Measurements from ENCODE around the gene SMNDC1.
"Not testable (repeated sequence)": the region's sequence is repeated elsewhere in the genome, so short reads cannot be mapped to it uniquely, and the experiment has no call there.

Gene SMNDC1

GRCh38 chr10:110337906-110338305, 33.2 kb upstream of the SMNDC1 start:
- Histone ChIP-seq H3K27me3 (ENCODE audit: low read depth) (peaks cover 15% of the 10 kb centered on the region; the same call in 1 of the 2 replicates), H3K4me3 (no peak overlapping the region), H3K9me3 (no peaks in the 10 kb centered on the region), H3K4me1 (no peaks in the 10 kb centered on the region), H3K36me3 (replicated peaks) (no peaks in the 10 kb centered on the region)
- no peak for DNase-seq (ENCODE audit: low spot score in 2 of 2)
- in situ Hi-C loops (cut with MboI; ENCODE audit: low sequenced_read_pairs) = no loop called here

GRCh38 chr10:110337401-110337800, 32.7 kb upstream of the SMNDC1 start:
- Histone ChIP-seq H3K4me3 (no peak overlapping the region), H3K9me3 (no peaks in the 10 kb centered on the region; the same call in 1 of the 2 replicates), H3K27me3 (ENCODE audit: low read depth) (peaks cover 12% of the 10 kb centered on the region; the same call in 1 of the 2 replicates), H3K36me3 (replicated peaks) (no peaks in the 10 kb centered on the region), H3K4me1 (no peaks in the 10 kb centered on the region)
- in situ Hi-C loops (cut with MboI; ENCODE audit: low sequenced_read_pairs) = no loop called here
- DNase-seq (ENCODE audit: low spot score in 2 of 2) = no peak

- in situ Hi-C loops (cut with MboI; ENCODE audit: low sequenced_read_pairs) = no loop called here
- peak; percentile 19 to 30 for DNase-seq (ENCODE audit: low spot score in 2 of 2)
These were observed 31.5 kb upstream of the SMNDC1 start for GRCh38 chr10:110336111-110336721.

GRCh38 chr10:110335314-110336064, 30.8 kb upstream of the SMNDC1 start:
- in situ Hi-C loops (cut with MboI; ENCODE audit: low sequenced_read_pairs) = no loop called here
- H3K27me3 ChIP-seq (ENCODE audit: low read depth) = 0 out of 2 replicates have a peak, but pooled peaks cover 3% of the 10 kb centered on the region

More at GRCh38 chr10:110336111-110336721, 31.5 kb upstream of the SMNDC1 start:
- Histone ChIP-seq H3K4me3 (no peak overlapping the region), H3K27me3 (ENCODE audit: low read depth) (peaks cover 7% of the 10 kb centered on the region; the same call in 1 of the 2 replicates), H3K9me3 (no peaks in the 10 kb centered on the region; the same call in 1 of the 2 replicates), H3K36me3 (replicated peaks) (no peaks in the 10 kb centered on the region), H3K4me1 (no peaks in the 10 kb centered on the region)

GRCh38 chr10:110334061-110334656, 29.4 kb upstream of the SMNDC1 start:
- Histone ChIP-seq H3K27me3 (ENCODE audit: low read depth) (0 out of 2 replicates have a peak, but pooled peaks cover 3% of the 10 kb centered on the region), H3K4me3 (no peak overlapping the region), H3K9me3 (no peaks in the 10 kb centered on the region; the same call in 1 of the 2 replicates), H3K4me1 (no peaks in the 10 kb centered on the region), H3K36me3 (replicated peaks) (no peaks in the 10 kb centered on the region)
- no peak for DNase-seq (ENCODE audit: low spot score in 2 of 2)
- in situ Hi-C loops (cut with MboI; ENCODE audit: low sequenced_read_pairs) = no loop called here

More at GRCh38 chr10:110335314-110336064, 30.8 kb upstream of the SMNDC1 start:
- Histone ChIP-seq H3K36me3 (replicated peaks) (no peaks in the 10 kb centered on the region), H3K4me3 (no peak overlapping the region), H3K9me3 (no peaks in the 10 kb centered on the region; the same call in 1 of the 2 replicates), H3K4me1 (no peaks in the 10 kb centered on the region)
- no peak for DNase-seq (ENCODE audit: low spot score in 2 of 2)

- H3K4me3 ChIP-seq; H3K9me3 ChIP-seq; DNase-seq (ENCODE audit: low spot score in 2 of 2); in situ Hi-C loops (cut with MboI; ENCODE audit: low sequenced_read_pairs); H3K36me3 ChIP-seq (replicated peaks); H3K4me1 ChIP-seq; H3K27me3 ChIP-seq (ENCODE audit: low read depth): not testable (repeated sequence)
These were observed 26.6 kb upstream of the SMNDC1 start for GRCh38 chr10:110331226-110331795.

- DNase-seq (ENCODE audit: low spot score in 2 of 2) = no peak
- Histone ChIP-seq H3K4me1 (no peaks in the 10 kb centered on the region), H3K27me3 (ENCODE audit: low read depth) (peaks cover 8% of the 10 kb centered on the region; the same call in 1 of the 2 replicates), H3K4me3 (no peak overlapping the region), H3K36me3 (replicated peaks) (no peaks in the 10 kb centered on the region), H3K9me3 (no peaks in the 10 kb centered on the region; the same call in 1 of the 2 replicates)
- in situ Hi-C loops (cut with MboI; ENCODE audit: low sequenced_read_pairs) = no loop called here
These were observed 26.0 kb upstream of the SMNDC1 start for GRCh38 chr10:110330675-110331074.

GRCh38 chr10:110327262-110327914, 22.7 kb upstream of the SMNDC1 start:
- DNase-seq (ENCODE audit: low spot score in 2 of 2) = no peak
- no peak overlapping the region for H3K4me3 ChIP-seq

GRCh38 chr10:110326351-110327032, 21.8 kb upstream of the SMNDC1 start:
- Histone ChIP-seq H3K36me3 (replicated peaks) (no peaks in the 10 kb centered on the region), H3K27me3 (ENCODE audit: low read depth) (peaks cover 10% of the 10 kb centered on the region; the same call in 1 of the 2 replicates), H3K4me1 (no peaks in the 10 kb centered on the region), H3K9me3 (no peaks in the 10 kb centered on the region), H3K4me3 (no peak overlapping the region)
- DNase-seq (ENCODE audit: low spot score in 2 of 2) = no peak
- in situ Hi-C loops (cut with MboI; ENCODE audit: low sequenced_read_pairs) = no loop called here

More at GRCh38 chr10:110327262-110327914, 22.7 kb upstream of the SMNDC1 start:
- in situ Hi-C loops (cut with MboI; ENCODE audit: low sequenced_read_pairs) = no loop called here
- Histone ChIP-seq H3K36me3 (replicated peaks) (no peaks in the 10 kb centered on the region), H3K9me3 (no peaks in the 10 kb centered on the region; the same call in 1 of the 2 replicates), H3K4me1 (no peaks in the 10 kb centered on the region), H3K27me3 (ENCODE audit: low read depth) (peaks cover 10% of the 10 kb centered on the region; the same call in 1 of the 2 replicates)

GRCh38 chr10:110324805-110325280, 20.1 kb upstream of the SMNDC1 start:
- Histone ChIP-seq H3K27me3 (ENCODE audit: low read depth) (peaks cover 10% of the 10 kb centered on the region; the same call in 1 of the 2 replicates), H3K4me3 (no peak overlapping the region), H3K4me1 (no peaks in the 10 kb centered on the region), H3K36me3 (replicated peaks) (no peaks in the 10 kb centered on the region), H3K9me3 (no peaks in the 10 kb centered on the region)
- in situ Hi-C loops (cut with MboI; ENCODE audit: low sequenced_read_pairs) = no loop called here
- no peak for DNase-seq (ENCODE audit: low spot score in 2 of 2)

GRCh38 chr10:110324201-110324804, 19.6 kb upstream of the SMNDC1 start:
- H3K36me3 ChIP-seq (replicated peaks) = no peaks in the 10 kb centered on the region
- in situ Hi-C loops (cut with MboI; ENCODE audit: low sequenced_read_pairs) = no loop called here
- no peak for DNase-seq (ENCODE audit: low spot score in 2 of 2)
- H3K4me3 ChIP-seq = no peak overlapping the region
- H3K9me3 ChIP-seq = no peaks in the 10 kb centered on the region
- peaks cover 10% of the 10 kb centered on the region; the same call in 1 of the 2 replicates for H3K27me3 ChIP-seq (ENCODE audit: low read depth)
- H3K4me1 ChIP-seq = no peaks in the 10 kb centered on the region

GRCh38 chr10:110323503-110323902, 18.8 kb upstream of the SMNDC1 start:
- Histone ChIP-seq H3K36me3 (replicated peaks) (no peaks in the 10 kb centered on the region), H3K4me1 (no peaks in the 10 kb centered on the region), H3K9me3 (no peaks in the 10 kb centered on the region), H3K27me3 (ENCODE audit: low read depth) (peaks cover 10% of the 10 kb centered on the region; the same call in 1 of the 2 replicates), H3K4me3 (no peak overlapping the region)
- no peak for DNase-seq (ENCODE audit: low spot score in 2 of 2)
- in situ Hi-C loops (cut with MboI; ENCODE audit: low sequenced_read_pairs) = no loop called here
